ENCODE measurements around the gene PDZD8.

DNA sequence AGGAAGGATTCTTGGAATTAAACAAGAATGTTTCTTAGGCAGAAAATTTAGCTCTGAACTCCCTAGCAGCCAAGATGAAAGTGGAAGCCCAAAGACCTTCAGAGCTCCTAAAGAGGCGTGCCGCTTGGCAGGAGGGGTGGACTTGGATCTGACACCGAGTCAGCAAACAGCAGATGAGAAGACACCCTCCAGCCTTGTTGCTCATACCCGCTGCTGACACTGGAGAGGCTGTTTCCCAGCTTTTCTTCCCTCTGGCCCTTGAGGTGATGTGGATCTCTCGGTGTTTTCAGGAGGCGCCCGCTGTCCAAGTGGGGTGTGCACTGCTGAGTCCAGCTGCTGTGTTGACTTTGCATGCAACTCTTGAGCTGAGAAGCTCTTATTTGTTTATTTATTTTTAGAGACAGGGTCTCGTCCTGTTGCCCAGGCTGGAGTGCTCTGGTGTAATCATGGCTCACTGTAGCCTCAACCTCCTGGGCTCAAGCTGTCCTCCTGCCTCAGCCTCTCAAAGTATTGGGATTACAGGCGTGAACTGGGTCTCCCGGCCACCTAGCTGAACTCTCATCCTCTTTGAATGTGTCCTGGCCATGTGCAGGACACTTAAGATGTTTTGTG is 112.8 kb downstream of the PDZD8 start:
- TF ChIP-seq, protein P1, sequence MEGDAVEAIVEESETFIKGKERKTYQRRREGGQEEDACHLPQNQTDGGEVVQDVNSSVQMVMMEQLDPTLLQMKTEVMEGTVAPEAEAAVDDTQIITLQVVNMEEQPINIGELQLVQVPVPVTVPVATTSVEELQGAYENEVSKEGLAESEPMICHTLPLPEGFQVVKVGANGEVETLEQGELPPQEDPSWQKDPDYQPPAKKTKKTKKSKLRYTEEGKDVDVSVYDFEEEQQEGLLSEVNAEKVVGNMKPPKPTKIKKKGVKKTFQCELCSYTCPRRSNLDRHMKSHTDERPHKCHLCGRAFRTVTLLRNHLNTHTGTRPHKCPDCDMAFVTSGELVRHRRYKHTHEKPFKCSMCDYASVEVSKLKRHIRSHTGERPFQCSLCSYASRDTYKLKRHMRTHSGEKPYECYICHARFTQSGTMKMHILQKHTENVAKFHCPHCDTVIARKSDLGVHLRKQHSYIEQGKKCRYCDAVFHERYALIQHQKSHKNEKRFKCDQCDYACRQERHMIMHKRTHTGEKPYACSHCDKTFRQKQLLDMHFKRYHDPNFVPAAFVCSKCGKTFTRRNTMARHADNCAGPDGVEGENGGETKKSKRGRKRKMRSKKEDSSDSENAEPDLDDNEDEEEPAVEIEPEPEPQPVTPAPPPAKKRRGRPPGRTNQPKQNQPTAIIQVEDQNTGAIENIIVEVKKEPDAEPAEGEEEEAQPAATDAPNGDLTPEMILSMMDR (IDR thresholded peaks at IDR 0.05) = no peak
- no peak for TF ChIP-seq POLR2A (IDR thresholded peaks at IDR 0.05)
- no peak for TF ChIP-seq EP300 (IDR thresholded peaks at IDR 0.05)
